ENCODE results near the gene PTPN14.
A peak's percentile ranks its signal among the peaks of the same experiment; 100 is the strongest.

PTPN14 gene

DNA sequence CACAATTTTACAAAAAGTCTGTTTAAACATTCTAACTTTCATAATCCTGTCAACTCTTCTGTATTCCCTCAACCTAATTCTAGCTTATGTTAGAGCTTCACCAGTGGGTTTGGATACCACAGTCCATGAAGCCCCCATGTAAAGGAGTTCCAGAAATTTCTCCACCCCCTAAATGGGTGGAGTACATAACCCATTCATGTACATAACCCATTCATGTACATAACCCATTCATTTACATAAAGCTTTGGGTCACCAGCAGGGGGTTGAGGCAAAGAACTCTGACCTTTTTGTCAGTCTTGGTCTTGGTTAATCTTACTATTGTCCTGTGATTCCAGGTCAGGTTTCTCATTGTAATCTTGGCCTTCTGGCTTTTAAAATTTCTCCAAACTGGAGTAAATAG is 208.9 kb downstream of the PTPN14 start:
- TF ChIP-seq, protein P1, sequence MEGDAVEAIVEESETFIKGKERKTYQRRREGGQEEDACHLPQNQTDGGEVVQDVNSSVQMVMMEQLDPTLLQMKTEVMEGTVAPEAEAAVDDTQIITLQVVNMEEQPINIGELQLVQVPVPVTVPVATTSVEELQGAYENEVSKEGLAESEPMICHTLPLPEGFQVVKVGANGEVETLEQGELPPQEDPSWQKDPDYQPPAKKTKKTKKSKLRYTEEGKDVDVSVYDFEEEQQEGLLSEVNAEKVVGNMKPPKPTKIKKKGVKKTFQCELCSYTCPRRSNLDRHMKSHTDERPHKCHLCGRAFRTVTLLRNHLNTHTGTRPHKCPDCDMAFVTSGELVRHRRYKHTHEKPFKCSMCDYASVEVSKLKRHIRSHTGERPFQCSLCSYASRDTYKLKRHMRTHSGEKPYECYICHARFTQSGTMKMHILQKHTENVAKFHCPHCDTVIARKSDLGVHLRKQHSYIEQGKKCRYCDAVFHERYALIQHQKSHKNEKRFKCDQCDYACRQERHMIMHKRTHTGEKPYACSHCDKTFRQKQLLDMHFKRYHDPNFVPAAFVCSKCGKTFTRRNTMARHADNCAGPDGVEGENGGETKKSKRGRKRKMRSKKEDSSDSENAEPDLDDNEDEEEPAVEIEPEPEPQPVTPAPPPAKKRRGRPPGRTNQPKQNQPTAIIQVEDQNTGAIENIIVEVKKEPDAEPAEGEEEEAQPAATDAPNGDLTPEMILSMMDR (IDR thresholded peaks at IDR 0.05; ENCODE audit: low read depth, low read length): no peak
- no peak for DNase-seq (ENCODE audit: low read depth in 2 of 2)
- no peak overlapping the region for H3K4me3 ChIP-seq (replicated peaks in 1 of 2; ENCODE audit: low read depth in 2 of 2, low read length in 2 of 2)

- no peak overlapping the region for H3K4me3 ChIP-seq (replicated peaks in 1 of 2; ENCODE audit: low read depth in 2 of 2, low read length in 2 of 2)
- DNase-seq (ENCODE audit: low read depth in 2 of 2): no peak
- TF ChIP-seq, protein P1 (IDR thresholded peaks at IDR 0.05; ENCODE audit: low read depth, low read length): no peak
Observed at GRCh38 chr1:214341932-214342331, 209.5 kb downstream of the PTPN14 start.

DNA sequence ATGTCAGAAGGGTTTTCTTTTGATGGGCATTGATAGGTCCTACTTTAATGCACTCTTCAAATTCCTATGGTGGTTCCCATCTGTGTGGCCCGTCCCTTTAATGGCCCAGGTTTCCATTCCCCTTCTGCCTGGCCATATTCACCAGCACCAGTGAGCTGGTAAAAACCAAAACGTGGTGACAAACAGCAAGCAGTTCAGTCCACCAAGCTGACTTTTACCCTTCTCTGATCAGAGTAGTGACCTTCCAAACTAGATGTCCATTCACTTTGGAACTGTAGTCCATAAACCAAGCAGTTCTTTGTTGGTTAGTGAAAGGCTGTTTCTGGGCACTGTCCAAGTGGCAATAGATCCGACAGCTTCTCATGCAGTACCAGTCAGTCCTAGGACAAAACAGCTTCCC is 209.9 kb downstream of the PTPN14 start:
- TF ChIP-seq, protein P1 (IDR thresholded peaks at IDR 0.05; ENCODE audit: low read depth, low read length): no peak
- no peak for DNase-seq (ENCODE audit: low read depth in 2 of 2)
- no peak overlapping the region for H3K4me3 ChIP-seq (replicated peaks in 1 of 2; ENCODE audit: low read depth in 2 of 2, low read length in 2 of 2)

- peak in 1 of 2 donors; percentile 38 for DNase-seq (ENCODE audit: low read depth in 2 of 2)
- TF ChIP-seq, protein P1 (IDR thresholded peaks at IDR 0.05; ENCODE audit: low read depth, low read length): no peak
Observed at GRCh38 chr1:214338212-214338611, 213.2 kb downstream of the PTPN14 start.

GRCh38 chr1:214337511-214337910 is 213.9 kb downstream of the PTPN14 start:
- TF ChIP-seq, protein P1 (IDR thresholded peaks at IDR 0.05; ENCODE audit: low read depth, low read length): no peak
- DNase-seq (ENCODE audit: low read depth in 2 of 2): peak; percentile 68 to 89
- H3K4me3 ChIP-seq (replicated peaks in 1 of 2; ENCODE audit: low read depth in 2 of 2, low read length in 2 of 2): no peak overlapping the region

More at GRCh38 chr1:214338212-214338611, 213.2 kb downstream of the PTPN14 start:
- H3K4me3 ChIP-seq (replicated peaks in 1 of 2; ENCODE audit: low read depth in 2 of 2, low read length in 2 of 2): no peak overlapping the region

DNA sequence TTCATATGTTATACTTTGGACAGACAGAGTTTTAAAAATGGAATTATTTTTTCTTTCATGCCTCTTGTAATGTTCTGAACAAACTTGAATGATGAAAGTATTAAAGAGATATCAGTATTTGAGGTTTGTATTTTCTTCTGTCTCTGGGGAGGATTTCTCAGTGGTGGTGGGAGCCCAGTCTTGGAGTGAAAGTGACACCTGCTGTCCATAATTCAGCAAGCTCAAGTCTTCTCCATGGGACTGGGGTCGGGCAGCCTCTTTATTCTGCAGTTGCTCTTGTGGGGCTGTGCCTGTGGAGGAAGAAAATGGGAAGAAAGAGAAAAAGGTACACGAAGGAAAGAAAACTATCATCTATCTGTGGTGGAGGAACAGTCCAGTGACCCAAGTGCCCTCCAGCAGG is 214.4 kb downstream of the PTPN14 start:
- DNase-seq (ENCODE audit: low read depth in 2 of 2): no peak
- no peak overlapping the region for H3K4me3 ChIP-seq (replicated peaks in 1 of 2; ENCODE audit: low read depth in 2 of 2, low read length in 2 of 2)
- TF ChIP-seq, protein P1 (IDR thresholded peaks at IDR 0.05; ENCODE audit: low read depth, low read length): no peak

DNA sequence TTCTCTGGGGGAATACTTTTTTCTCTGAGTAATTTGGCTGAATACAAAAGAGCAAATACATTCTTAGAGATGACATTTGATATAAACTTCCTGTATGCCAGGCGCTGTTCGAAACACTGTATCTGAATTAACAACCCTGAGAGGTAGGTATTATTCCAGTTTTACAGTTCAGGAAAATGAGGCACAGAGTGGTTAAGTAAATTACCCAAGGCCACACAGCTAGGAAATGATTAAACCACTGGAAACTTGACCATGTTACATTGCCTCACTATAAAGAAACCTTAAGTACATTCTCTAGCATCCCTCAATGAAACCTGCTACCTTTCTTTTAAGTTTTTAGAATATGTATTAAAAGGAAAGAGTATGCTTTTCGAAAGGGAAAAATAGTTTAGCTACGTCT is 215.8 kb downstream of the PTPN14 start:
- no peak for DNase-seq (ENCODE audit: low read depth in 2 of 2)
- no peak overlapping the region for H3K4me3 ChIP-seq (replicated peaks in 1 of 2; ENCODE audit: low read depth in 2 of 2, low read length in 2 of 2)
- TF ChIP-seq, protein P1 (IDR thresholded peaks at IDR 0.05; ENCODE audit: low read depth, low read length): no peak

Data from cardiac fibroblast (primary cell).